GM19238 (cell line): ENCODE data around the gene RBM43.

ENCODE experiments used
- DNase-seq: peaks from one replicate; pipeline ENCODE4 v3.0.0; 2011; ENCODE audit warnings: low spot score; ENCODE audit not compliant: insufficient read length

RBM43 gene

DNA sequence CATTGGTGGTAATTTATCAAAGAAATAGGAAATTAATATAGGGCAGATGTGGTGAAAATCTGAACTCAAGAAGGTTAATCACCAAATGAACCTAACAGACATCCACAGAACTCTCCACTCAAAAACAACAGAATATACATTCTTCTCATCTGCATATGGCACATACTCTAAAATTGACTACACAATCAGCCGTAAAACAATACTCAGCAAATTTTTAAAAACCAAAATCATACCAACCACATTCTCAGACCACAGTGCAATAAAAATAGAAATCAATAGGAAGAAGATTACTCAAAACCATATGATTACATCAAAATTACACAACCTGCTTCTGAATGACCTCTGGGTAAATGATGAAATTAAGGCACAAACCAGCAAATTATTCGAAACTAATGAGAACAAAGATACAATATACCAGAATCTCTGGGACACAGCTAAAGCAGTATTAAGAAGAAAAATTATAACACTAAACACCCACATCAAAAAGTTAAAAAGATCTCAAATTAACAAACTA lies 31.0 kb downstream of the RBM43 start:
- no peak for DNase-seq

- no peak for DNase-seq
Observed at GRCh38 chr2:151228847-151229512, 32.7 kb downstream of the RBM43 start.

DNA sequence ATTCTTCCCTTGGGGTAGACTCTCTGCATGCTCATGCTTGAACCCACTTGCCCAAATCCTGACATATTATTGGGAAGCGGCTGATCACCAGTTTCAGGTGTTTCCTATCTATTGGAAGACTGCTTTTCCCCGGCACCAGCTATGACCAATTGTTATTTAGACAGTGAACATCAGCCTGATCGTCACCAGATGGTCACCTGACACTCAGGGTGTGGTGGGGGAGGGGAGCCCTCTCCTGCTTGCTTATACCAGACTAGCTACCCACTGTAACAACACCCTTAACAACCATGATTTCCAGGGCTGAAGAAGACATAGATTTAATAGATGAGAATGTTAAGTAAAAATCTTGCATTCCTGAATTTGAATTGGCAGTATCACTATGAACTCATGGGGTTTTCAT lies 44.3 kb downstream of the RBM43 start:
- no peak for DNase-seq

DNA sequence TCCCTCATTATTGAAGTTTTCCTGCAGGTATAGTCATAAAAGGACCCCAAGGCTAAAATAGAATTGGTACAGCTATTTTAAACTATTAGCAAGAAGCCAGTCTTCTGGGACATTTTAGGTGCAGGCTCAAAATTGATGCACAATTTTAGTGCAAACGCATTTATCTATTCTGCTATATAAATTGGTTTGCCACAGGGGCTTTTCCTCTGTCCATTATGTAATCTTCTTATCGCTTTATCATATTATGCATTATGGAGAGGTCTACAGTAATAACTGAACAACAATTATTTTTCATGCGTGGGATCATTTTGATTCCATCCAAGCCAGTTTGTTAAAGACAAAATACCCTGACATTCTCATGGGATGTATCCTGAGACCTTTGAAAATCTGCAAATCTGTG lies 54.6 kb downstream of the RBM43 start:
- DNase-seq, result no peak

GRCh38 chr2:151206446-151206968 lies 55.2 kb downstream of the RBM43 start:
- DNase-seq, result no peak

- DNase-seq, result no peak
Observed at GRCh38 chr2:151205571-151205970, 56.1 kb downstream of the RBM43 start.

DNA sequence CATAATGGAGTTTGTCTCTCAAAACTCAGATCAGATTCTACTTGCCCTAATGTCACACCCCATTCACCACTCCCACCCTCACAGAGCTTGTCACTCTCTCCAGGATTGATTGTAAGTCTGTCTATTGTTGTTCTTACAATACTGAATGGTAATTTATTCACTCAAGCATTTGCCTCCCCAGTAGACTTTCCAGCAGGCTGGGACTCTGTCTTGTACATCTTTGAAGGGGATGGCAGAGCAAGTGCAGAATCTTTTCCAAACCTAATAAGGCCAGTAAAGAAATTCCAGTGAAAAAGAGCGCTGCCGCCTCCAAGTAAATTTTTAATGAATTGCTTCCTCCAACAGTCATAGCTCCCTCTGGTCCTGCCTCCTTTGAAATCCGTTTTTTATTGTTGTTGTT lies 56.9 kb downstream of the RBM43 start:
- no peak for DNase-seq

GRCh38 chr2:151200844-151201243 lies 60.8 kb downstream of the RBM43 start:
- DNase-seq, result no peak

DNA sequence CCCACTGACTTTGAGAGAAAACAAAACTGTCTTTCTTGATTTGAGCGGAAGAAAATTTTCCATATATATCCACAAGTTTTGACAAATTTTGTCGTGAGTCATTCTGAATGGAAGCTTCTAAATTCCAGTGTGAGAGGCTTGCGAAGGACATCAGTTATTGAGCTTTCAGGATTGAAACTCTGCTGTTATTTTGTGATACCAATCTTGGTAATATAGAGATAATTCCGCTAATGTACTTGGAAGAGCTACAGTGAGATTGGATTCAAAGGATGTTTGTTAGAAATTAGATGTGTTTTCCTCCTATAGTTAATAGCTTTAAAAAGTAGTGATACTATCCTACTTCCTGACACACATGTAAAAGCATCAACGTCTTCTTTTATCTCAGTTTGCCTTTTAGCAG lies 61.4 kb downstream of the RBM43 start:
- no peak for DNase-seq

DNA sequence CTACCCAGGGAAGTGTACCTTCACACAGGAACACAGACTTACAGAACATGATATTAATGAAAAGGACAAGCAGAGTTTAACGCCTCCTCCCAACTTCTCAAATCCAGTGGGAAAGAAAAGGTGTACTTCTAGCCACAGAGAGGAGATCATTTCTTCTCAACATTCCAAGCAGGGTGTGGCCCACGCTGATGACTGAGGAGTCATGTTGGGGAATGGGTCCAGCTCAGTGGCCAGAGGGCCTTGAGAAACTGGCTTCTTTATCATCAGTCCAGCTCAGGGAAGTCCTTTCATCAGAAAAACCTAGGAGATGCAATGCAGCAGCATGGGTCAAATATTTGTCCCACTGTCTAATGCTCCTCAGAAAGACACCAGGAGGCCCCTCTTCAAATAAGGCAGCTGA lies 63.0 kb downstream of the RBM43 start:
- no peak for DNase-seq
